Stomach smooth muscle (tissue), 2 donors: ENCODE results near the gene SI.

ENCODE experiments used
- H3K27ac ChIP-seq: one replicate; pipeline ENCODE4 v1.7.0; 2013; ENCODE audit warnings: mild to moderate bottlenecking, low read length, inconsistent platforms
- H3K27me3 ChIP-seq, 2 donors: one replicate each; pipeline ENCODE4 v1.7.0; 2013; ENCODE audit warnings: low read length in 2 of 2; ENCODE audit not compliant: insufficient read depth in 2 of 2, control insufficient read depth in 1 of 2
- H3K36me3 ChIP-seq, 2 donors: one replicate each; pipeline ENCODE4 v1.7.0; 2013; ENCODE audit warnings: low read length in 2 of 2; ENCODE audit not compliant: control insufficient read depth in 2 of 2, insufficient read depth in 2 of 2
- H3K4me1 ChIP-seq: one replicate; pipeline ENCODE4 v1.7.0; 2013; ENCODE audit warnings: low read length; ENCODE audit not compliant: control insufficient read depth, insufficient read depth
- H3K4me3 ChIP-seq, 2 donors: one replicate each; pipeline ENCODE4 v1.7.0; 2013; ENCODE audit warnings: low read length in 2 of 2
- H3K9ac ChIP-seq, 2 donors: one replicate each; pipeline ENCODE4 v1.7.0; 2013; ENCODE audit warnings: low read length in 2 of 2, mild to moderate bottlenecking in 1 of 2
- H3K9me3 ChIP-seq, 2 donors: one replicate each; pipeline ENCODE4 v1.7.0; 2013; ENCODE audit warnings: low read length in 2 of 2; ENCODE audit not compliant: control insufficient read depth in 2 of 2
- donor health status: healthy.
- donor health status: Pancreatic carcinoma.

The SI gene

DNA sequence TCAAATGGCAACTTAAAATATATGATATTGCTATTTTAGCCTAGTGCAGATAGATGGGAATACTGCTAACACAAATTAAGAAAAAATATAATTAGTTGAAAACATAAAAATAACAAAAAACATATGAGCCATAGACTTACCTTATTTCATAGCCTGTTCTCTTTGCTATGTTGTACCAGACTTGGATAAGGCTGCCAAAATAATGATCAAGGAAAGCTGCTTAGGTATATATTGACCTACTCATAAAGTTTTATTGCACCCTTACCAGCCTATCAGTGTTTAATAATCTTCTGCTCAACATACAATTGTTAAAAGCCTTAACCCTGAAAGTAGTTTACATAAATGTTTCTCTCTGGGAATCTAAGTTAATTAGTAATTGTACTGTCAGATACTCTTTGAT lies at the start of gene SI:
TSS of gene SI (minus strand) at position 204 of the 400 bp plus-strand sequence. CDS start 2,484 bp downstream, outside the sequence.
- no peaks in the 10 kb centered on the region for H3K4me1 ChIP-seq
- H3K9me3 ChIP-seq, result no peaks in the 10 kb centered on the region
- no peak within 1 kb of the TSS for H3K27ac ChIP-seq
- no peak within 1 kb of the TSS for H3K9ac ChIP-seq
- no peaks in the 10 kb centered on the region for H3K27me3 ChIP-seq
- no peak within 1 kb of the TSS for H3K4me3 ChIP-seq
- H3K36me3 ChIP-seq, result no peaks in the 10 kb centered on the region

DNA sequence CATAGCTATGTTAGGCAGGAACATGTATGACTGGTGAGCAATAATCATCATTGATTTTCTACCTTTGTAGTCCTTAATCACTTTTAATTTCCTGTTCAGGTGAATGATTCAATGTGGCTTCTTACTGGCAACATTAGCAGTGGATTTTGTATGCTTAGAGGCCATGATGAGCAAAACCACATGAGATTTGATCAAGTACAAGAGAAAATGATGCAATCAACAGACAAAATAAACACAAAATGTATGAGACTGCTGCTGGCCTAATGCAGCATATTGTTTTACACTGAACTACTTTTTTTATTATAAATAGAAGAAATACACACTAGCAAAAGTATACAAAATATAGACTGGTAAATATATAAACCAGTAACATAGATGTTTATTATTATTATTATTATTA lies 47.5 kb upstream of the SI start:
- H3K9ac ChIP-seq, result no peak overlapping the region
- H3K27ac ChIP-seq, result no peak overlapping the region
- no peak overlapping the region for H3K4me3 ChIP-seq
- no peaks in the 10 kb centered on the region for H3K36me3 ChIP-seq
- H3K4me1 ChIP-seq, result no peaks in the 10 kb centered on the region
- no peaks in the 10 kb centered on the region for H3K27me3 ChIP-seq
- H3K9me3 ChIP-seq, result peaks cover 0 to 3% of the 10 kb centered on the region in 2 donors

DNA sequence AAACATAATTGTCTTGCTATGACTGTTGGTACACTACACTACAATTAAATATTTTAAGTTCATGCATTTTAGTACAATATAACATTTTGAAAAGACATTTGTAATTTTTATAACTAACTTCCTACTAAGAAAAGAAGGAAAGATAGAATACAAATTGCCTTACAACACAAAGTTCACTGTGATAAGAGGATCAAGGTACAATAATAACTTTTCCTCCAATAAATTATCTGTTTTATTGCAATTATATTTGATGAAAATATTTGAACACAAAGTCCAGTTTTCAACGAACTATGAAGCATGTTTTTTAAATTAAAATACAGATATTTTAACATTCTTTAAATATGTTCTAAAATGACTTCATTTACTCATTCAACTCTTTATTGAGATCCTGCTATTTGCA lies 33.1 kb upstream of the SI start:
- no peaks in the 10 kb centered on the region for H3K9me3 ChIP-seq
- no peak overlapping the region for H3K9ac ChIP-seq
- no peaks in the 10 kb centered on the region for H3K27me3 ChIP-seq
- H3K4me1 ChIP-seq, result no peaks in the 10 kb centered on the region
- H3K4me3 ChIP-seq, result no peak overlapping the region
- H3K27ac ChIP-seq, result no peak overlapping the region
- no peaks in the 10 kb centered on the region for H3K36me3 ChIP-seq

DNA sequence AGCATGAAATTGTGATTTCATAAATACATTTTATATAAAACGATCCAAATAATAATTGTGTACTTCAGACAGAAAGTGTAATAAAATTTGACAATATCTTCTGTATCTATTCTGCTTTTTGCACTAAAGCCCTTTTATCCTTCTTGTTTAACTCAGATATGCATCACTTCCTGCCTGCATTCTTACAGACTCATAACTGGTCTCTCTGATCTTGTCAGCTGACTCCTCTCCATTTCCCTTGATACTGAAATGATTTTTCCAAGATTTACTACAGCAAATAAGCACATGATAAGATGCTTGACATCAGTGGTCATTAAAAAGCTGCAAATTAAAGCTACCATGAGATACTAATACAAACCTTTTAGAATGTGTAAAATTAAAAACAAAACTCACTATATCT lies 25.3 kb upstream of the SI start:
- no peaks in the 10 kb centered on the region for H3K36me3 ChIP-seq
- no peak overlapping the region for H3K4me3 ChIP-seq
- no peaks in the 10 kb centered on the region for H3K27me3 ChIP-seq
- H3K9me3 ChIP-seq, result no peaks in the 10 kb centered on the region
- no peak overlapping the region for H3K27ac ChIP-seq
- H3K9ac ChIP-seq, result no peak overlapping the region
- no peaks in the 10 kb centered on the region for H3K4me1 ChIP-seq

DNA sequence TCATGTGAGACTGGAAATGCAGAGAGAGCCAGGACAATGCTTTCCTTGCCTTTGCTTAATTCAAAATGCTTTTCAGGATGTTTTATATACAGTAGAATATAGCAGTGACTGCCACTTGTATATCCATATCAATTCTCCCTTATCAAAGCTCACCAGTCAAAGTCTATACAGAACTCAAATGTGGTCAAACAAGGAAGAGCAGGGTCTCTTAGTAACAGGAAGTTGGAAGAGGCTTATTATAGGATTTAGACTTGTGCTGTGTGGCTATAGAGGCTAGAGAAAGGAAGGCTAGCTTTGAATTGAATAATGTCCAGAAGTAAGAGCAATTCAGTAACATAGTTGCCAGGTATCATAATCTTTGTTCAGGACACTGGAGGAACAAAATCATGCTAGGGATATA lies 4.4 kb upstream of the SI start:
- H3K27me3 ChIP-seq, result no peaks in the 10 kb centered on the region
- H3K4me3 ChIP-seq, result no peak overlapping the region
- no peaks in the 10 kb centered on the region for H3K36me3 ChIP-seq
- no peaks in the 10 kb centered on the region for H3K4me1 ChIP-seq
- no peaks in the 10 kb centered on the region for H3K9me3 ChIP-seq
- H3K27ac ChIP-seq, result no peak overlapping the region
- H3K9ac ChIP-seq, result no peak overlapping the region

DNA sequence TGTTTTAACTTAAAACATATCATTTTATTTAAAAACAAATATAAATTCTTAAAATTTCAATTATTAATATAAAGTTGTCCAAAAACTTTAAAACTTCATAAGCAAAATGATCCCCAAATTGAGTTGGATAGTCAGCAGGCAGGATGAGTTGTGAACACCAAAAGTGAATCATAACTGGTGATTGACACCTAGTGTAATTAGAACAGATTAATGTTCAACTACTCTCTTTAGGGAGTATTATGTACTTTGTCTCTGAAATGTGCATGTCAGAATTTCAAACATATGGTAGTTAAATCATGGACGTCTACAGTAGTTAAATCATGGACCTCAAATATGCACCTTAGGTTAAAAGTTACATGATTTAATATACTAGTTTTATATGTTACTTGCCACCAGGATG lies 2.9 kb upstream of the SI start:
- Histone ChIP-seq H3K27ac (no peak overlapping the region), H3K9ac (no peak overlapping the region), H3K4me1 (no peaks in the 10 kb centered on the region), H3K27me3 (no peaks in the 10 kb centered on the region), H3K9me3 (no peaks in the 10 kb centered on the region), H3K4me3 (no peak overlapping the region), H3K36me3 (no peaks in the 10 kb centered on the region)

DNA sequence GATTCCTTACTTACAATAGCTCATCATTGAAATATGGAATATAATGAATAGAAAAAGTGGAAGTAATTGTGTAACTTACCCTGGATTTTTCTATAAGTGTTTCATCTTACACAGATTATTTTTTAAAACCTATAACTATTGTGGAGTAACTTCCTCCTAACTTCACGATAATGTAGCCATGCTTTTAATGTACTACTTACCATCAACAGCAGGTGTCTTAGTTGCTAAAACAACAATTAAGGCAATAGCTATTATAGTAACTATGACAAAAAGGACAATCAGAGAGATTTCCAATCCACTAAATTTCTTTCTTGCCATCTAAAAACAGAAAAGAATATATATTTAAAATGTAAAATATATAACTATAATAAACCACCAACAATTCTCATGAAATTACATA lies 2.6 kb downstream of the SI start:
- H3K27ac ChIP-seq, result no peak overlapping the region
- H3K36me3 ChIP-seq, result no peaks in the 10 kb centered on the region
- no peak overlapping the region for H3K4me3 ChIP-seq
- H3K4me1 ChIP-seq, result no peaks in the 10 kb centered on the region
- H3K9ac ChIP-seq, result no peak overlapping the region
- no peaks in the 10 kb centered on the region for H3K27me3 ChIP-seq
- no peaks in the 10 kb centered on the region for H3K9me3 ChIP-seq

DNA sequence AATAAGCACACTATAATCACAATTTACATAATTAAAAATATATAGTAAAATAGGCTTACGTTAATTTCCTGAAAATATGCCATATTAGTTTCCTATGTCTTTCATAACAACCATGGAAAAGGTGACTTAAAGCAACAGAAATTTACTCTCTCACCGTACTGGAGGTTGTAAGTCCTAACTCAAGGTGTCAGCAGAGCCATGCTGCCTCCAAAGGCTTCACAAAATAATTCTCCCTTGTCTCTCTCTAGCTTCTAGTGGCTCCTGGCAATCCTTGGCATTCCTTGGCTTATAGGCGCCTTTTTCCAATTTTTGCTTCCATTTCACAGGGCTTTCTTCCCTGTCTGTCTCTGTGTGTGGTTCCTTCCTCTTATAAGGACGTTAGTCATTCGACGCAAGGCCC lies 7.6 kb downstream of the SI start:
- Histone ChIP-seq H3K36me3 (no peaks in the 10 kb centered on the region), H3K27ac (no peak overlapping the region), H3K9ac (no peak overlapping the region), H3K27me3 (no peaks in the 10 kb centered on the region), H3K9me3 (no peaks in the 10 kb centered on the region), H3K4me3 (no peak overlapping the region), H3K4me1 (no peaks in the 10 kb centered on the region)

DNA sequence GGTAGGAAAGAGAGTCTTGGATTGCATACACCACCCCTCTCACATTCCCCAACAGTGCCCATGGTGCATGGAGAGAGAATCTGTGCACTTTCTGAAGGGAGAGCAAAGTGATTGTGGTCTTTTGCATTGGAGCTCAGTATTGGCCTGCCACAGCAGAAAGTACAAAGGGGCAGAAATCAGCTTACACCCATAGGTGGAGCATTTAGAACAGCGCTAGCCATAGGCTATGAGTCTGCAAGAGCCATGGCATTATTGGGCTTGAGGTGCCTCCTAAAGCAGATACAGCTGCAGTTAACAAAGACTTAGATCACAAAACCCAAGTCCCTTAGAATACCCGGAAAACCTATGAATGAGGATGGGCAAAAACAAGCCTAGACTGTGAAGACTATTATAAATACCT lies 21.8 kb downstream of the SI start:
- Histone ChIP-seq H3K9ac (no peak overlapping the region), H3K4me3 (no peak overlapping the region), H3K27me3 (no peaks in the 10 kb centered on the region), H3K27ac (no peak overlapping the region), H3K36me3 (no peaks in the 10 kb centered on the region), H3K9me3 (no peaks in the 10 kb centered on the region), H3K4me1 (no peaks in the 10 kb centered on the region)

DNA sequence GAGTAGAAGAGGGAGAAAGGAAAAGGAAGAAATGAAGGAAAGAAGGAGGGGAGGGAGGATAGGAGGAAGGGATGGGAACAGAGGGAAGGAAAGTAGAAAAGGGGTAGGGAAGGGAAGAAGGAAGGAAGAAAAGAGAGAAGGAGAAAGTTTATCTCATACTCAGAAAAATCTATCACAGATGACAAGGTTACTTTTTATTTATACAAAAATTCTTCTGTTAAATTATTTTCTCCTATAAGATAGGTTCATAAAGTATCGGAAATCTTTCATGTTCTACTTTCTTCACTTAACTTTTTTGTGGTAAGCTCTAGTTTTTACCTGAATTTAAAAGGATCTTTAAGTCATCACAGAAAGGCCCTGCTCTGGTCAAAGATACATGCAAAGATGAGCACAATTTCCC lies 38.1 kb downstream of the SI start:
- Histone ChIP-seq H3K36me3 (no peaks in the 10 kb centered on the region), H3K9me3 (no peaks in the 10 kb centered on the region), H3K27me3 (no peaks in the 10 kb centered on the region), H3K27ac (no peak overlapping the region), H3K4me1 (no peaks in the 10 kb centered on the region), H3K4me3 (no peak overlapping the region), H3K9ac (no peak overlapping the region)

DNA sequence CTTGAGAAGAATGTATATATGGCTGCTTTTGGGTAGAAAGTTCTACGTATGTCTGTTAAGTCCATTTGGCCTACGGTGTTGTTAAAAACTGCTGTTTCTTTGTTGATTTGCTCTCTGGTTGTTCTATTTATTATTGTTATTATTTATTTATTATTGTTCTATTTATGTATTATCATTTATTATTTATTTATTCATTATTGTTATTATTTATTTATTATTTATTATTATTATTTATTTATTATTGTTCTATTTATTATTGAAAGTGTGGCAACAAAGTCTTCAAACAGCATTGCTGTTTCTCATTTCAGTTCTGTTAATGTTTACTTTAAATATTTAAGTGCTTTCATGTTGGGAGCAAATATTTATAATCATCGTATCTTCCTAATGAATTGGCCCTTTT lies 66.7 kb downstream of the SI start:
- H3K36me3 ChIP-seq, result no peaks in the 10 kb centered on the region
- H3K4me3 ChIP-seq, result no peak overlapping the region
- no peaks in the 10 kb centered on the region for H3K9me3 ChIP-seq
- H3K27me3 ChIP-seq, result no peaks in the 10 kb centered on the region
- H3K4me1 ChIP-seq, result no peaks in the 10 kb centered on the region
- H3K27ac ChIP-seq, result no peak overlapping the region
- H3K9ac ChIP-seq, result no peak overlapping the region

DNA sequence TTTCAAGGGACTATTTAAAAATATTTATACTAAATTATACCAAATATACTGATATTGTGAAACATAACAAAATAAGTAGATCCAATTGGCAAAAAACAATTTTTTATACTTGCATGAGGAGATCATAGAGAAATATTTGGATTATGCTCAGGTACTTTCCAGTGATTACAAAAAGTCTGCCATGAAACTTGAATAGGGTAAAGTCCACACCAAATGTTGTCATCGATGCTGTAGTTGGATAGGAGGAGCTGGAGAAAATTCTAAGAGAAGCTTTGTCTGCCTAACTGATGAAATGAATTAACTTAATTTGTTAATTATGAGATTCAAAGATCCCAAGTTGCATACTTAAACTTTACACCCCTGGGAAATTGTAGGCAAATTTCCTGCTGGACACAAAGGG lies 93.3 kb downstream of the SI start:
- Histone ChIP-seq H3K27ac (no peak overlapping the region), H3K4me3 (no peak overlapping the region), H3K36me3 (no peaks in the 10 kb centered on the region), H3K9ac (no peak overlapping the region), H3K9me3 (no peaks in the 10 kb centered on the region), H3K27me3 (no peaks in the 10 kb centered on the region), H3K4me1 (no peaks in the 10 kb centered on the region)
